Limb (tissue), 2 donors: Measurements from ENCODE around the gene VSIG10L.

ENCODE experiments used
- DNase-seq, 2 donors: peaks; one replicate each; pipeline ENCODE4 v3.0.0-alpha.2; 2016; ENCODE audit errors: extremely low spot score in 2 of 2

The VSIG10L gene

GRCh38 chr19:51341976-51342580 is at the start of gene VSIG10L:
TSS of gene VSIG10L (minus strand) at chr19:51342139. CDS start at chr19:51342124, 15 bp downstream.
- no peak for DNase-seq

DNA sequence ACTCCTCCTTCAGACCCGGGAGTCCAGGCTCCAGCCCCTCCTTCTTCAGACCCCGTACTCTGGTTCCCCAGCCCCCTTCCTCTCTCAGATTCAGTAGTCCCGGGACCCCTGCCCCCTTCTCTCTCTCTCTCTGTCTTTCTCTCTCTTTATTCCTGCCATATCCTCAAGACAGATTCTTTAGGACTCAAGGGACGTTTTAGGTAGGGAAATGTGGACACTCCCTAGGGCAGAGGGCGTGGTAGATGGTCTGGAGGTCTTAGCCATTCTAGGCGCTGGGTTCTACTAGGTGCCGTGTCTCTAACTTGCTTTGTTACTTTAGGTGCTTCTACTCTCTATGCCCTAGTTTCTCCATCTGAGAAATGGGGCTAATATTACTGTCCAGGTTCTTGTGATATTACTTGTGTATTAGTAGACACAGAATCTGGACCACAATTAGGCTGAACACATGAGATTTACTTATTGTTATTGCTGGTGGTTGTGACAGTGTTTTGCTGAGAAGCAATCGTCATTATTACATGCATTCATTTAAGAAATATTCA is 49.2 kb upstream of the VSIG10L start:
- DNase-seq = no peak

GRCh38 chr19:51389143-51389542 is 47.2 kb upstream of the VSIG10L start:
- no peak for DNase-seq

GRCh38 chr19:51387924-51388389 is 46.0 kb upstream of the VSIG10L start, which contains the start of gene LIM2:
TSS of gene LIM2 (minus strand) at chr19:51387974. CDS start at chr19:51387443, 531 bp downstream.
- DNase-seq = no peak

DNA sequence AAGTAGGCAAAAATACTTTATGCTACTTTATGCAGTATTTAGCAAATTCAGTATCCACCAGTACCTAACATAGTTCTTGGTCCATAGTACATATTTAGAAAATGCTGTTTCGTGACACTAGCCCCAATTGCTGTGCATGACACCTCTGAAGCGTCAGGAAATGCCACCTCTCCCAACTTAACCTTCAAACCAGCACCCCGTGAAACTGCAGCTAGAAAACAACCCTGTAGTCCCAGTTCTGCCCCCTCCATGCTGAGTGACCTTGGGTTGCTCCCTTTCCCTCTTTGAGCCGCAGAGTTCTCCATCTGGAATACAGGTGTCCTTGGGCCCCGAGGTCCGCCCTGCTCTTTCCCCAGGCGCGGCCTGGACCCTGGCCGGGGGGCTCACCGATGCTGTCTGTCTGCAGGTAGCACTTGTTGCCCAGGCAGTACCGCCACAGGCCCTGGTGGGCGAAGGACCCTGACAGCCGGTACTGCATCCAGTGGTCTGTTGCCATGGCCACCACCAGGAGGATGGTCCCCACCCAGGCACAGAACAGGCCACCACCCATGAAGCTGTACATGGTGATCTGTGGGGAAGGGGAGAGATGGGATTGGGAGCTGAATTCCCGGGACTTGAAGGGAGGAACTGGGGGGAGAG is 45.1 kb upstream of the VSIG10L start:
- DNase-seq = no peak

DNA sequence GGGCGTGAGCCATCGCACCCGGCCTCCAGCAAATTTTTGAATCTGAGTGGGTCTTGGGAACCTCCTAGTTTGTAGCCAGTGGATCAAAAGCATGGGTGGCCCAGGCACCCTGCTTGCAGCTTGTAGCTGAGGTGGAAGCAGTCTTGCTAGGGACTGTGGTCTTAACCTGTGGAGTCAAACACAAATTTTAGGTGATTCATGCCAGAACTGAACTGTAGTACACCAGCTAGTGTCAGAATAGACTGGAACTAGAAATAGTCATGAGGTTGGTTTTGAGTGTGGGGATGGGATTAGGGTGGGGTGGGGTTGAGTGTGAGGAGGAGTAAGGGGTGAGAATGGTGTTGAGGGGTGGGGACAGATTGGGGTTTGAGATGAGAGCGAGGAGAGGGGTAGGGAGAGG is 40.1 kb upstream of the VSIG10L start:
- no peak for DNase-seq

DNA sequence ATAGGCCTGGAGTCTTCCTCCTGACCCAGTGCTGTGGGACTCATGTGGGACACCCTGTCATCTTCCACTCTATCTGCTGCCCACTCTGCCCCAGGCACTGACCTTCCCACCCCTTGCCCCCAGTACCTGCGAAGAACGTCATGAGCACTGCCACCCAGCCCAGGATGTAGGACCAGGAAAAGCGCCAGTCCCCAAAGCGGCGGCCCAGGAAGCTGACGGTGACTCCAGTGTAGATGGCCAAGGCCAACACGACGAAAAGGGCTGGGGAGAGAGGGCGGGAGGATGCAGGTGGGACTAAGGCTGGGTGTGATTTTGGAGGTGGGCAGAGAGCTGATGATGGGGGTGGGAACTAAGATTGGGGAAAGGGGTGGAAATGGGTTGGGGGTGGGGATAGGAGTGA is 38.4 kb upstream of the VSIG10L start:
- DNase-seq = no peak

DNA sequence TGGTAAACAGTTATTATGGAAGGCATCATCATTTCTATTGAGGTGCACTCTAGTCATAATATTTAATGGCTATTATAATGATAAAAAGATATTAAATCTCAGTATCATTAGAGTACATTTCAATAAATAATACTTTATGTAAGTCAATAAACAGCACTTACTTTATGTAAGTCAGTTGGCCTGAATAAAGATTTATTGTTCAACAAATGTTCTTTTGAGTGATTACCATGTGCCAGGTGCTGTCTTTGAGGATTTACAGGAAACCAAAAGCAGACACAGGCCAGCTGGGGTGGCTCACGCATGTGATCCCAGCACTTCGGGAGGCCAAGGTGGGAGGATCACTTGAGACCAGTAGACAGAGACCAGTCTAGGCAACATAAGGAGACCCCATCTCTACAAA is 35.5 kb upstream of the VSIG10L start:
- DNase-seq = no peak

- no peak for DNase-seq
Measured at GRCh38 chr19:51375504-51376221, 33.7 kb upstream of the VSIG10L start.

DNA sequence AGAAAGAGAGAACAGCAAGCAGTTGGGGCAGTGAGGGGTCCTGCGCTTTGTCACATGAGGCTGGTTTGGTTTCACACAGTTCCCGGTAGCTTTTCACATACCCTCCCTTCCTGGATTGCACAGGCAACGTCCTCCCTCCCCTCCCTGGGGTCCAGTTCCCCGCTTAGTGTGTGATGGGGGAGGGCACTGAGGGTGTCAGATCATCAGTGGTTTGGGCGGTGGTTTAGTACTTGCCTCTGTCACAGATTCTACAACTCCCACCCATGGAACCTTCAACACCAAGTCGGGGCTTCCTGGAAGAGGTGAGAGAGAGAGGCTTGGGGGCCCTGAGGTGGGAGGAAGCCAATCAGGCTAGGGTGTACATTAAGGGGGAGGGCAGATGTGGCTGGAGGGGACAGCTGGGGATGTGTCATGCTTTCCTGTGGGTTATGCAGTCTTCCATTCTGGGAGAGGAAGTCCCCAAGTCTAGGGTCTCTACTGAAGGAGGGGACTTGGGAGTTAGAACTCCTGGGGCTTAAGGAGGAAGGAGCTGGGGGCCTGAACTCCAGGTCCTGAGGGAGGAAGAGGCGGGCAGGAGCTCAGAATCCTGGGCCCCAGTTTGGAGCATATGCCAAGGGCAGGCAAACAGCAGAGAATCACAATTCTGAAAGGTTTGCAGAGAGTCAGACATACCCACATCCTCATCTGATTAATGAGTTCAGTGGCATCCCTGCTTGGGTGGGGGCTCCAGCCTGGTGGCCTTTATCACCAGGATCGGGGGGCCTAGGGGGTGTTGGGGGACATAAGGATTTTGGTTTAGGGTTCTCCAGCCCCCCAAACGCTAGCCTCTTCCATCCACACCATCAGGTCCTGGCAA is 30.9 kb upstream of the VSIG10L start, which contains the start of gene NKG7:
Gene NKG7 (minus strand): TSS at position 6 of the 856 bp plus-strand sequence. CDS start 119 bp downstream, outside the sequence.
- DNase-seq = no peak

DNA sequence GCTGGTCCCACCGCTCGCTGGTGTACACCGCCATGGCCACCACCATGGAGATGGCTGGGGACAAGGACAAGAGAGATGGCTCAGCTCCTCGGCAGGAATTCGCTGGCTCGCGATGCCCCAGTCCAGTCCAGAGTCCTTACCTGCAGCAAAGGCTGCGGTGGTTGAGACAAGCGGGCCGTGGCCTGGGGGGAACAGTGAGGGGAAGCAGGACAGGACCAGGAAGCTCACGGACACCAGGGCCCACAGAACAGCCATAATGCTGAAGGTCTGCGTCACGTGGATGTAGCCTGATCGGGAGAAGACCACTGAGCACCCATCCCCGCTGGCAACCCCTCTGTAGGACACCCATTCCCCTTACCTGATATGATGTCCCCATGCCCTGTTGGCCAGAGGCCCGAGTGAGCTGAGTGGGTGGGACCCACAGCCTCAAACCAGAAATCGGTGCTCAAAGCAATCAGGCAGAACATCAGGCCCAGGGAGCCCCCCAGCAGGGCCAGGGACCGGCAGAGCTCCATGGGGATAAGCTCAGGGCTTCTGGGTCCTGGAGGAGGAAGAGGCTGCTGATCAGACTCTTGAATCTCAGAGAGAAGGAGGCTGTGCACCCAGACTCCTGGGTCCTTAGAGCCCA is 30.2 kb upstream of the VSIG10L start:
- DNase-seq = no peak

- no peak for DNase-seq
Measured at GRCh38 chr19:51371186-51371690, 29.3 kb upstream of the VSIG10L start.

- no peak for DNase-seq
Measured at GRCh38 chr19:51370230-51370629, 28.3 kb upstream of the VSIG10L start.

DNA sequence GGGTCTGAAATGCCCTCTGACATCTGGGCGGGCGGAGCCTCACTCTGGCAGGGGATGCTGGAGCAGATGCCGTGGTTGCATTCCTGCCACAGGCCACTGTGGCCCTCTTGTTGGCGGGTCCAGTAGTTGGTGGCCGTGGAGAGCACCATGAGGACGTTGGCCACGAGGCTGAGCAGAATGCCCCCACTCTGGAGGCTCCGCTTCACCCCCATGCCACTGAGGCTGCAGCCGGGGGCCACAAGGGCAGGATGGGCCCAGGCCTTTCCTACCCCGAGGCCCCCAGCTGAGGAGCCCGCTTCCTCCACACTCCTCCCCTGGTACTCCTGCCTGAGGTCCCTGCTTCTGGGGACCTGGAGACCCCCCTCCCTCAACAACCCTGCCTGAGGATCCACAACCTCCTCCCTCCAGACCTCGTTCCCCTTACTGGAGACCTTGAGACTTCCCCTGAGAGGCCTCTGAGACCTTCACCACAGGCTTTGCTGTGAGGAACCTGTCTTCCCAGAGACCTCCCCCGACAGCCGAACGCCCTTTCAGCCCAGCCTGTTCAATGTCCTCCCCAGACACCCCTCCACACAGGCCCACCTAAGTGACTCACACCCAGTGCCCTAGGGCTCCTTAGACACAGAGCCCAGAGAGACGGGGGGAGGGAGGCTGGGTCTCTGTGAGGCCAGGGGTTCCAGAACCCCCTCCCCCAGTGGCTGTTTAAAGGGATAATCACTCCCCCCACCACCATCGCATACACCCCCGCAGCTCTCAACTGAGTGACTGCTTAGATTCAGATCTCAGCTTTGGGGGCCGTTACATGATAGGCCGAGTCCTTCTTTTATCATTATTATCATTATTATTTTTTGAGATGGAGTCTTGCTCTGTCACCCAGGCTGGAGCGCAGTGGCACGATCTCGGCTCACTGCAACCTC is 26.7 kb upstream of the VSIG10L start, which contains the start of gene CLDND2:
Gene CLDND2 (minus strand): TSS at position 638 of the 917 bp plus-strand sequence. CDS start 426 bp downstream, at position 212.
- DNase-seq = no peak

- peak; percentile 99 to 100 for DNase-seq
Measured at GRCh38 chr19:51367565-51368365, 25.8 kb upstream of the VSIG10L start.

DNA sequence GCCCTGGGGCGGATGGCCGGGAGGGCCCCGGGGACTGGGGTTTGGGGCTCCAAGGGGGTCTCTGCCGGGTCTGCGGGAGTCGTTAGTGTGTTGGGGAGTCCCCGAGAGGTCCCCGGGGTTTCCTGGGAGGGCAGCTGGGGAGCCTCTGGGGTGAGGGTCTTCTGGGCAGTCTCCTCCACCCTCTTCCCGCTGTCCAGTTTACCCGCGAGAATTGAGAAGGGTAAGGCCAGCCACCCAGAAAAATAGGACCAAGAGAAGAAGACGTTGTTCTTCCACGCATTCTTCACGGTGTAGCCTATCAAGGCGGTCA is 25.3 kb upstream of the VSIG10L start:
- DNase-seq = no peak

- peak; percentile 97 to 98 for DNase-seq
Measured at GRCh38 chr19:51366389-51367254, 24.7 kb upstream of the VSIG10L start.

DNA sequence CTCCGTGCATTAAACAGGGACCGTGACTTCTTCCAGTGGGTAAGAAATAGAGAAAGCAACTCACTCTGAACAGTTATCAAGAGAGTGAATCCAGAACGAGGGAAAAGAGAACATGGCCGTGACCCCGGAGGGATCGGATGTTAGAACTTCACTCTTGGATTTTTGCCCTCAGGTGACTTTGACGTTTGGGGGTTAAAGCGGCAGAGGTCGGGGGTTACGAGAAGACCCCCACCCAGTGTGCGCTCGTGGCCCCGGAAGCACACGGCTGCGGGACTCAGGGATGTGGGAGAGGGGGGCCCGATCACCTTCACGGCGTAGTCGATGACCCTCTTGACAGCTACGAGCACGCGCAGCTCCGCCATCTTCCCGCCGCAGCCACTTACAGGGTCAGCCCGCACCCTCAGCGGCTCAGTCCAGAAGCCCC is 24.0 kb upstream of the VSIG10L start, which contains the start of gene ETFB:
Gene ETFB (minus strand): TSS at position 424 of the 424 bp plus-strand sequence. CDS start 62 bp downstream, at position 362.
- DNase-seq = no peak
